Natural killer cell (primary cell): Measurements from ENCODE around the gene CRTC2. TPM values are rescaled to one million over a fixed set of nuclear protein-coding genes. Genes with fewer than 3 reads are reported as not detected.

ENCODE experiments used
- ATAC-seq, 3 donors: fragments of 150-1000 bp in 2 of 3; fragments of 200-7000 bp in 1 of 3; cut with Tn5 transposase; 1 replicate in 1 of 3; 2 replicates in 2 of 3; pipeline ENCODE4 v1.10.0; 2021; ENCODE audit warnings: mild to moderate bottlenecking in 2 of 3, moderate library complexity in 2 of 3
- DNase-seq, 2 donors: peaks; one replicate each; pipeline versions ENCODE4 v3.0.0 to v3.0.0-alpha.2; 2013 to 2021; ENCODE audit warnings: mixed read lengths in 1 of 2
- H3K27ac ChIP-seq: one replicate; pipeline ENCODE4 v1.5.1; 2013; ENCODE audit warnings: mild to moderate bottlenecking, low read length
- H3K27me3 ChIP-seq: one replicate; pipeline ENCODE4 v1.6.1; 2013; ENCODE audit warnings: low read length; ENCODE audit not compliant: control insufficient read depth, insufficient read depth
- H3K36me3 ChIP-seq: one replicate; pipeline ENCODE4 v1.6.1; 2013; ENCODE audit warnings: low read length; ENCODE audit not compliant: control insufficient read depth, insufficient read depth
- H3K4me1 ChIP-seq: one replicate; pipeline ENCODE4 v1.6.1; 2013; ENCODE audit warnings: low read length; ENCODE audit not compliant: control insufficient read depth, insufficient read depth
- H3K4me3 ChIP-seq: one replicate; pipeline ENCODE4 v1.5.1; 2013; ENCODE audit warnings: low read length
- H3K9me3 ChIP-seq: one replicate; pipeline ENCODE4 v1.6.1; 2013; ENCODE audit warnings: low read length; ENCODE audit not compliant: control insufficient read depth, insufficient read depth
- H3K27ac Mint-ChIP-seq, 2 donors: one replicate each; pipeline ENCODE4 v1.8.0; 2022; ENCODE audit warnings: mild to moderate bottlenecking in 2 of 2, mixed read lengths in 2 of 2, moderate library complexity in 1 of 2
- H3K27me3 Mint-ChIP-seq, 2 donors: one replicate each; pipeline ENCODE4 v1.8.0; 2022; ENCODE audit warnings: low read depth in 2 of 2, mixed read lengths in 2 of 2
- H3K36me3 Mint-ChIP-seq: one replicate; pipeline ENCODE4 v1.8.0; 2022; ENCODE audit warnings: mixed read lengths
- H3K4me1 Mint-ChIP-seq, 2 donors: one replicate each; pipeline ENCODE4 v1.8.0; 2022; ENCODE audit warnings: mixed read lengths in 2 of 2
- H3K4me3 Mint-ChIP-seq: one replicate; pipeline ENCODE4 v1.8.0; 2022; ENCODE audit warnings: mild to moderate bottlenecking, moderate library complexity, mixed read lengths
- H3K9me3 Mint-ChIP-seq, 2 donors: one replicate each; pipeline ENCODE4 v1.8.0; 2022; ENCODE audit warnings: mixed read lengths in 2 of 2
- CTCF ChIP-seq: fragments of 200-600 bp; IDR thresholded peaks from one replicate; pipeline ENCODE4 v1.8.0; 2022; ENCODE audit warnings: antibody characterized with exemption
- WGBS: methylation state at CpG from one replicate; pipeline ENCODE4 v1.1.7; 2013; ENCODE audit warnings: missing lambda C conversion rate; ENCODE audit not compliant: insufficient coverage; 5-methylcytosine and 5-hydroxymethylcytosine counted together
- intact Hi-C: fragments of 100-400 bp; cut with micrococcal nuclease; formaldehyde crosslinking; loops from one replicate; pipeline ENCODE4 v1.14.2; 2022
- total RNA-seq, 4 donors: library from RNA; stranded (reverse); fragments of 120-200 nt in 1 of 4; gene quantifications; one replicate each; pipeline versions ENCODE4 v1.2.3 to v1.2.4, GENCODE V29; 2013 to 2022

Gene CRTC2
- total RNA-seq, 3 donors from 2014 or later (not counting 1 experiment from before 2014, with no cell fraction given): 144 to 166 (median 154) TPM

- peak; percentile 80 to 86 for DNase-seq
- intact Hi-C loops: loop anchor here (1.0 kb wide), 4 partner anchors 12 to 149 kb away; partner anchors contain the start of genes CRTC2 and RPS27
- no peaks in the 10 kb centered on the region for H3K9me3 ChIP-seq
- Mint-ChIP-seq H3K4me1 (peaks cover 39 to 51% of the 10 kb centered on the region in 2 donors), H3K27ac (peak overlapping the region; percentile 92 to 96), H3K27me3 (no peaks in the 10 kb centered on the region), H3K4me3 (peak overlapping the region; percentile 94), H3K9me3 (no peaks in the 10 kb centered on the region), H3K36me3 (peaks cover 11% of the 10 kb centered on the region)
- peaks cover 50% of the 10 kb centered on the region for H3K4me1 ChIP-seq
- peak overlapping the region; percentile 98 for H3K27ac ChIP-seq
- H3K4me3 ChIP-seq: peak overlapping the region; percentile 89
- TF ChIP-seq CTCF: no peak
- WGBS: under 1% methylated on average over 95 of the region's 95 CpGs
- ATAC-seq: peak; percentile 55 to 74 (median 68)
- peaks cover 52% of the 10 kb centered on the region for H3K36me3 ChIP-seq
- H3K27me3 ChIP-seq: no peaks in the 10 kb centered on the region
Observed at GRCh38 chr1:153945795-153946621, 12.4 kb downstream of the CRTC2 start.

- Mint-ChIP-seq H3K4me3 (peak overlapping the region; percentile 94), H3K27ac (peak overlapping the region; percentile 92 to 96), H3K36me3 (peaks cover 4% of the 10 kb centered on the region), H3K27me3 (no peaks in the 10 kb centered on the region), H3K4me1 (peaks cover 38 to 56% of the 10 kb centered on the region in 2 donors), H3K9me3 (no peaks in the 10 kb centered on the region)
- peak; percentile 63 to 79 (median 69) for ATAC-seq
- intact Hi-C loops: loop anchor here (1.0 kb wide), 3 partner anchors 13 to 45 kb away; partner anchors contain the start of genes CRTC2 and RPS27
- H3K9me3 ChIP-seq: no peaks in the 10 kb centered on the region
- peaks cover 52% of the 10 kb centered on the region for H3K36me3 ChIP-seq
- no peak for TF ChIP-seq CTCF
- peak; percentile 86 to 89 for DNase-seq
- 0% methylated on average over 12 of the region's 12 CpGs for WGBS
- peak overlapping the region; percentile 98 for H3K27ac ChIP-seq
- H3K4me1 ChIP-seq: peaks cover 50% of the 10 kb centered on the region
- peak overlapping the region; percentile 89 for H3K4me3 ChIP-seq
- H3K27me3 ChIP-seq: no peaks in the 10 kb centered on the region
Observed at GRCh38 chr1:153945131-153945794, 13.1 kb downstream of the CRTC2 start.

GRCh38 chr1:153944827-153945117, 13.6 kb downstream of the CRTC2 start:
- ATAC-seq (no peak), DNase-seq (no peak)
- H3K4me1 ChIP-seq: peaks cover 50% of the 10 kb centered on the region
- no peak for TF ChIP-seq CTCF
- no peaks in the 10 kb centered on the region for H3K9me3 ChIP-seq
- Mint-ChIP-seq H3K36me3 (no peaks in the 10 kb centered on the region), H3K4me1 (peaks cover 43 to 58% of the 10 kb centered on the region in 2 donors), H3K27me3 (no peaks in the 10 kb centered on the region), H3K9me3 (no peaks in the 10 kb centered on the region), H3K4me3 (peak overlapping the region; percentile 94), H3K27ac (peak overlapping the region; percentile 92 to 96)
- peak overlapping the region; percentile 89 for H3K4me3 ChIP-seq
- WGBS: 6% methylated on average over 3 of the region's 3 CpGs
- intact Hi-C loops: loop anchor here (1.0 kb wide), 3 partner anchors 14 to 46 kb away; partner anchors contain the start of genes CRTC2 and RPS27
- peaks cover 52% of the 10 kb centered on the region for H3K36me3 ChIP-seq
- no peaks in the 10 kb centered on the region for H3K27me3 ChIP-seq
- peak overlapping the region; percentile 98 for H3K27ac ChIP-seq
